ENCODE data around the gene WWOX.
"Not testable (repeated sequence)": the region's sequence is repeated elsewhere in the genome, so short reads cannot be mapped to it uniquely, and the experiment has no call there.

WWOX gene

DNA sequence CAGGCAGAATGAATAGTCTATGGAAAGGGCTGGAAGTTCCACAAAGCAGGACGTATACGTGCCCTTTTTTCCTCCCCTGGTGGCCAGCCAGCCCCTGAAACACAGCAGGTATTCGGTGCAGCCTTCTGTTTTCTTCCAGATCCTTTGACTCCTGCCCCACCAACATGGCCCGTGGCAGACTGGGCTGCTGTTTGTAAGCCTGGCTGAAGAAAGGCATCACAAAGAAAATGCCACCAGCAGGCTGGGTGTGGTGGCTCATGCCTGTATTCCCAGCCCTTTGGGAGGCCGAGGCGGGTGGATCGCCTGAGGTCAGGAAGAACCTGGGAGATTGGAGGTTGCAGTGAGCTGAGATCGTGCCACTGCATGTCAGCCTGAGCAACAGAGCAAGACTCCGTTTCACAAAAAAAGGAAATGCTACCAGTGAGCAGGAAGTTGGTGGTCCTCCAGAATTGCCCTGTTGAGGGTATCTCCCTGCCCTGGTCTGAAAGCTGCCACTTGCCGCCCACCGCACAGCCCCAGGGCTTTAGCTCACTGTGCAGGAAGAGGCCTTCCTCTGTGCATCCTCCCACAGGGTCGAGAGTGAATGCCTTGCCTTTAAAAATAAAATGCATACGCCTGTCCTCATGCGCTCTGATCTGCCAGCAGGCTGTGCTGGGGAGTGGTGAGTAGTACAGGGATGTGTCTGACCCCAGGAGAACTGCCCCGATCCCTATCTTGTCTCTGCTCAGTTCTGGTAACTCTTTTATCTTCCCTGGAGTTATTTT, 913.4 kb downstream of the WWOX start:
- DNase-seq = no peak

DNA sequence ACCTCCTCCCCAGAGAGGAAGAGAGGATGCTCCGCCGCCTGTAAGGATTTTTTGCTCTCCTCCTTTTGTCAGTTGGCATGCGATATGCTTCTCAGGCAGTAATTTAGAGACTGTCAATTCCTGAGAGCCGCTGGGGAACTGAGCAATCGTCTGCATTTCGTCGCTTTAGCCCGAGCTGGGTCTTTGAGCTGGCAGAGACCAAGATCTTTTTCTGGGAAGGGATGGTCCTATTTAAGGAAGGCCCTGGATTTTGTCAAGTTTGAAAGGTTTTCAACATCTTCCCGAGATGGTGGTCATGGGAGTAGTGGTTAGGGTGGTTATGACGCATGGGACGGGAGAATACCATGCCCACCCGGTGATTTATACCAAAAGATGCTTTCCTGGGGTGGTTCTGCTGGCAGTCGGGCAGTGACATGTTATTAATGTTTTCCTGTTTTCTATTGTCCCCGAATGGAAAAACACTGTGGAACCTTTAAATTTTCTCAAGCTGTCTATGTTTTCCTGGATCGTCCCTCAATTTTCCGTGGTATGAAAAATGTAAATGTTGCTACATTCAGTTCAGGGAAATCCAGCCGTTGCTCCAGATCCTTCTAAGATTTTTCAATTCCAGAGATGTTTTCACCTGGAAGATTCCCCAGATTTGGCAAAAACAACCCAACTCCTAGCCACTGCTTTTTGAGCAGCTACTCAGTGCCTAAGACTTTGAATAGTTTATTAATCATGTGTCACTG, 914.6 kb downstream of the WWOX start:
- DNase-seq = no peak

DNA sequence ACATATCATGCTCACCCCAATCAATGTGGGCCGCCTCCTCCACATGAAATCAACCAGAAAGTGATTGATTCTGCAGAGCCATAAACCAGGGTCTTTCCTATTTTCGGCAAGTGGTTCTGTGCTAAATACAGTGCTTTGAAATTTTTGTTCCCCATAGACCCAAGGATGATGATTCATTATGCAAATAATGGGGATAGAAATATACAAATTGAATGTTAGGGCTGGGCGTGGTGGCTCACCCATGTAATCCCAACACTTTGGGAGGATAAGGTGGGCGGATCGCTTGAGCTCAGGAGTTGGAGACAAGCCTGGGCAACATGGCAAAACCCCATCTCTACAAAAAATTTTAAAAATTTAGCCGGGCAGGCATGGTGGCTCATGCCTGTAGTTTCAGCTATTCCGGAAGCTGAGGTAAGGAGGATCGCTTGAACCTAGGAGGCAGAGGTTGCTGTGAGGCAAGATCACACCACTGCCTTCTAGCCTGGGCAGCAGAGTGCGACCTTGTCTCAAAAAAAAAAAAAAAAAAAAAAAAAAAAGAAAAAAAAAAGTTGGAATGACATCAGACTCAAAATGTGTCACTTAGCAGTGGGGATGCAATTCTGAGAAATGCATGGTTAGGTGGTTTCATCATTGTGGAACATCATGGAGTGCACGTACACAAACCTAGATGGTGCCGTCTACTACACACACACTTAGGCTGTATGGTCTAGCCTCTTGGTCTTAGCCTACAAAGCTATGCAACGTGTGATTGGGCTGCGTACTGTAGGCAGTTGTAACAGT, 919.4 kb downstream of the WWOX start:
- DNase-seq = no peak

DNA sequence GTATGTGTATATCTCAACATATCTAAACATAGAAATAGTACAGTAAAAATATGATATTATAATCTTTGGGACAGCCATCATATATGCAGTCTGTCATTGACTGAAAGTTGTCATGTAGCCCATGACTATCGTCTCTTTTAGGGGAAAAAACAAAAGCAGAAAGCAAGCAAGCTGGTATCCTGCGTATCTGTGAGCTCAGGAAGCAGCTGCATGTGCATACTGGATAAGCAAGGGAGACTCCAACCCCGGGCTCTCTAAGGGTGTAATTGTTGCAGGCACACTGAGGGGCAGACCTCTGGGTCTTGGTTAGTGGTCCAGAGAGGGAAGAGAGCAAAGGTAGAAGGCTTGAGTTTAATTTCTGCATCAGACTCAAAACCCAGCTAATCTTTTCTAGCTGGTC, 920.0 kb downstream of the WWOX start:
- DNase-seq = no peak

DNA sequence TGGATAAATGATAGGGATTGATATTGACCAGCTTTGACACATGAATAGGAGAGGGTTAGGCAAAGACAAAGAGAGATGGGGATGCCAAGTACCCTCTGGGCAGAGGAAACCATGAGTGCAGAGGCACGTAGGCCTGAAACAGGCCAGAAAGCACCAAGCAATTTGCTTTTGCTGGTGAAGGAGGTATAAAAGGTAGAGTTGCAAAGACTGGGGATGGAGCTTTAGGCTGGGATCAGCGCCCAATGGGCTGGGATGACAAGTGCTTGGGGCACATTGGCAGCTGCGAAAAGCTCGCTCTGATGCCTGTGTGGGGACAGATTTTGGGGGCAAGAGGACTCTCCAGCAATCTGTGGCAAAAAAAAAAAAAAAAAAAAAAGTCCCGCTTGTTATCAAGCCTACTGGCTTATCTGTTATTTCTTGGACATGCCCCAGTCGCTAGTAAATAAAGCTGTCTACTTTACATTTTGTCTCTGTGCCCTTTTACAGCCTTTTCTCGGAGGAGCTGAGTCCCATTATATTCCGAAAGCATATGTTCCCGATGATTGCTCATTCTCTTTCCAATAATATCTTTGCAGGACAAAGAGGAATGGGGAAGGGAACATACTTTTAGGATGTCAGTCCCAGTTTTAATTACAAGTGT, 922.7 kb downstream of the WWOX start:
- no peak for DNase-seq

DNA sequence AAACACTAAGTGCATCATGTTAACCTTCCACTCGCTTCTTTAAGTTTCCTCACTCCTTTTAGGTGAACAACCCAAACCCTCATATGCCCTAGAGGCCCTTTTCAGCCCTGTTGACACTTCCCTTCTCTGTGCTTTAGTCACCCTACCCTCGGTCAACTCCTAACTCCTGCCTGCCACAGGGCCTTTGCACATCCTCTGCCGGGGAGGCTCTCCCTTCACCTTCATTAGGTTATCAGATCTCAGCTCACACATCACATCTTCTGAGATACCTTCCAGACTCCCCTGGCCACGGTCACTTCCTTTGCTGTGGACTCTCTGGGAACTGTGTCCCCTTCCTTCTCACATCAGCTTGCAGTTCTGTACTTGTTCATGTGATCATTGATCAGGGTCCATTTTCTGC, 926.7 kb downstream of the WWOX start:
- DNase-seq = no peak

DNA sequence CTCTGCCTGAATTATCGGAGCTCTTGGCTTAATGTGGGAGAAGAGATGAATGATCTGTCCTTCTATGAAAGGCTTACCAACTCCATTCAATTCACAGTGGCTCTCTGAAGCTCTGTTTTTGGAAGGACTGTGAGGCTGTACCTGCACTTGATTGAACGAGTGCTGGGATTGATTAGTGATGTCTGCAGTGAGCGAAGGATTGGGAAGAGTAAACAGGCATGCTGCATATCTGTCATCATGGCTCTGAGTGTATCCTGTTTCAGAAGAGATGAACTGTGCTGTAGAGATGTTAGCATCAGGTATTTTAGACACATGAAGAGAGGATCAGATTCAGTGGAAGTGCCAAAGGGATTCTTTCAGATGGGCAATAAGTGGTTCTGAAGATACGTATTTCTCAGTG, 937.1 kb downstream of the WWOX start:
- no peak for DNase-seq

DNA sequence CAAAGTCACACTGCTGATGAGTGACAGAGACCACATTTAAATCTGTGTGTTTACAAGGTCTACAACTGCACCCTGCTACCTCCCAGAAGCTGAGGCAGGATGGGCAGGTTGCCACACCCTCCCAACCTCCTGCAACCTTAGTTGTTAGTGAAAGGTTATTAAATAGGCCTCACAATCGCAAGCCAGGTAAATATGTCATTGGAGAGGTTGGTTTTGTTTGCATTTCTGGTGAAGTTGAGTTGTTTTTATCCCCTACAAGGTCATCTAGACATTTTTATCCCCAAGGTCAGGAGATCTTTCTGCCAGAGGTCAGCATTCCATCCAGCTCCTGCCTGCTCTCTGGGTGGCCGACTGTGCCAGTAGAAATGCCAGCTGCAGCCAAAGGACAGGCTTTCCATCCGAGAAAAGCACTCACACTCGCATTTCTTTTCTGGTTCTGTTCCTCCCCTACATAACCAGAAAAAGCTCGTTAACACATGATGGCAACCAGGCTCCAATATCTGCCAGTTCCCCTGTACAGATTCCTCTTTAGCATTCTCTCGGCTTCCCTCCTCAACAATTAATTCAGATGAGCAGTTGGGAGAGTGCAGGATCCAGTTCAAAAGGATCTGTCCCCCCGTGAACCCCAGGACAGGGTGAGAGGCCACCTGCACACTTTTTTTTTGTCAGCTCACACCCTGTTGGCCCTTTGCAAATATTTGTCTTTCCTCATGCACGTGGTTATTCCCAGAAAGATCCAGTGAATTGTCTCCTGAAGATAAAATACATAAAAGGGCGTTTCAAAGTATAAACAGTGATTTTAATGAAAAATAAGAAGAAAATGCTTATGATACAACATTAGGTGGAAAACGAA, 938.3 kb downstream of the WWOX start:
- DNase-seq = no peak

DNA sequence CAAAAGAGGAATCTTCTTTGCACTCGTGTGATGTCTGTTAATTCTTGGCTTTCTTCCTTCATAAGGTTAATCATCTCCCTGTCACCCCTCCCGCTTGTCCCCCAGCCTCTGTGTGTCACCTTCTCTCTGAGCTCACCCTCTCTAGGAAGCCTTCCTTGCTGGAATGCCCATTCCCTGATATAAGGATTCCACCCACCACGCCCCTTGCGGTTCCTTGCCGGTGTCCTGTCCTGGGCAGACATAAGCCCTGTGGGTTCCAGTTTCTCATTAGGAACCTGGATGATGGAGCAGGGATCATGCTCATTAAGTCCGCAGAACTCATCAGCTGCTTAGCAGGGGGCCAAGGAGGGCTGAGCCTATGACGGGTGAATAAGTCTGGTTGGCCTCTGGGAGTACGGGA, 941.8 kb downstream of the WWOX start:
- DNase-seq = no peak

DNA sequence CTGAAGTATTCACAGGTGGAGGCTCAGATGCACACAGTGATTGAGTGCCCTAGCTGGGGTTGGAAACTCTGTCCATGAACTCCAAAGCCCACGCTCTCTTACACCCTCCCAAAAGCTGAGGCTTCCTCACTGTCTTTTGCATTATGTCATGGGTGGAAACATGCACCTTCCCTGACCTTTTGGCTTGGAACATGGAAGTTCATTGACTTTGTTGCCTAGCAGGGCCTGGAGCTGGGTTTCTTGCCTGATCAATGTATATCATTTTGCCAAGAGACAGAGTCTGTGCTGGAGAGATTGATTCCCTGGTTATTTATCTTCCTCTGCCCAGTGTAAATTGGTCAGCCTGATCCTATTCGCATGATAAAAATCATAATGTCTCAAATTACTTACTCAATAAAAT, 942.7 kb downstream of the WWOX start:
- DNase-seq = no peak

DNA sequence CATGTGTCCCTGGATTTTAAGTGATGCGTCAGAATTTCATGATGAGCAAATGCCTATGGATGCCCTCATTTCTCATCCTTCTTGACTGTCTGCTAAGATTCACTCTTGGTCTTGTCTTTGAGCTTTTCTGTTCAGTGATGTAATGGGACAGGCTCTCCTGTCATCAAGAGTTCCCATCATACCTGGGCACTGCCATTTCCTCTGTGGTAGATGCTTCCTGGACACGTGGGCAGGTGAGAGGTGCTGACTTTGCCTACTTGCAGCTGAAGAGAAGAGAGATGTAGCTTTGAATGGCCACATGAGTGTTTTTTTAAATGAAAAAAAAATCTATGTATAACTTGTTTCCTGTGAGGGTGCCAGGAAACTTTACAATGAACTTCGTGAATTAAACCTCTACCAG, 943.4 kb downstream of the WWOX start:
- peak; percentile 40 for DNase-seq

DNA sequence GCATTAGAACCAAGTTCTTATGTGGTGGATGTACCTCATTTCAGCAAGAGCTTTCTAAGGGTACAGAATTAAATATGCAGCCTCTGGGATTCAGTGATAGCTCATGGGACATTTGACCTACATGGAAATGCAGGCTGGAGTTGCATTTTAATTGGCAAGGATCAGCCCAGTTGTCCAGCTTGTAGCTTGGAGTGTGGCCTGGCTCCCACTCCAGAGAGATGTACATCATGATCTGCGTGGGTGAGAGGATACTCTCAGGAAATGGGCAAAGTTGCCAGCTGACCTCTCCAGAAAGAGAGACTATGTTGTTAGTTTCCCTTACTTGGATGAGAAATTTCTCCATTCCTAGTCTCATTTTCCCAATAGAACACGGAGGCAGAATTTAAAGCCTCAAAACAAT, 945.7 kb downstream of the WWOX start:
- DNase-seq = no peak

DNA sequence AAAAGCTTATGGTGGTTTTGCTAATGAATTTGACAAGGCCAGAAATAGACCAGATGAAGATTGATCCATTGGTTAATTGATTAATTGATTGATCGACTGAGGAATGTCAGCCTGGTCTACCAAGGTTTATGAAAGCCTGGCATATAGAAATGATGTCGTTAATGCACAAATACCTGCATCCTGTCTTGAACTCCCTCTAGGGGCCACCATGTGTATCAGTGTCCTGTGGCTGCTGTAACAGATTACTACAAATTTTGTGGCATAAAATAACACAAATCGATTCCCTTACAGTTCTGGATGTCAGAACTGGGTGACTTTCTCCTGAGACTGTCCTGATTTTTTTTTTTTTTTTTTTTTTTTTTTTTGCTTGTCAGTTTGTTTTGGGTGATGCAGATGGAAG, 947.9 kb downstream of the WWOX start:
- peak; percentile 9 for DNase-seq

DNA sequence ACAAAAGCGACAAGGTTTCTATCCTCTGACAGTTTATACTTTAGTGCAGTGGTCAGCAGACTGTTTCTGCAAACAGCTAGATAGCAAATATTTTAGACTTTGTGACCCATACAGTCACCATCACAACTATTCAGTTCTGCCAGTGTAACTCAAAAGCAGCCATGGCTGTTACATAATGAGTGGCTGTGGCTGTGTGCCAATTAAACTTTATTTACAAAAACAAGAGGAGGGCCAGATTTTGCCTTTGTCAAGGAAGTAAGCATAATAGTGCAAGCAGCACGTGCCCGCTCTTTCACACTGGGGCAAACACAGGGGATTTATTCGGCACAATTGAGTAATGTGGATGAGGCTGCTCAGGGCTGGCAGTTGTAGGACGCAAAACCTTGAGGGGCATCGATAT, 949.6 kb downstream of the WWOX start:
- no peak for DNase-seq

DNA sequence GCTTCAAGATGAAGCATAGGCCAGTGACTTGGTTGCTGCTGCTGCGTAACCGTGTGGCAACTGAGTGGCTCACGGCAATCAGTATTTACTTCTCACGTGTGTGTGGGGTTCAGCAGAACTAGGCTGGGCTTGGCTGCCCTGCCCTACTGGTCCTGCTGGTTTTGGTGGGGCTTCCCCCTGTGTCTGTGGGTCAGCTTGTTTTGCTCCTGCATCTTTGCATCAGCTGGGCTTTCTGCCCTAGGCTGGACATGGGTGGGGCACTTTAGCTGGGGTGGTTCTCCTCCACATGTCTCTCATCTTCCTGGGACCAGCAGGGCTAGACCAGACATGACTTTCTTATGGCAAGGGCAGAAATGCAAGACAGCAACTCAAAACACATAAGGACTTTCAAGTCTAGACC, 950.6 kb downstream of the WWOX start:
- DNase-seq = no peak

DNA sequence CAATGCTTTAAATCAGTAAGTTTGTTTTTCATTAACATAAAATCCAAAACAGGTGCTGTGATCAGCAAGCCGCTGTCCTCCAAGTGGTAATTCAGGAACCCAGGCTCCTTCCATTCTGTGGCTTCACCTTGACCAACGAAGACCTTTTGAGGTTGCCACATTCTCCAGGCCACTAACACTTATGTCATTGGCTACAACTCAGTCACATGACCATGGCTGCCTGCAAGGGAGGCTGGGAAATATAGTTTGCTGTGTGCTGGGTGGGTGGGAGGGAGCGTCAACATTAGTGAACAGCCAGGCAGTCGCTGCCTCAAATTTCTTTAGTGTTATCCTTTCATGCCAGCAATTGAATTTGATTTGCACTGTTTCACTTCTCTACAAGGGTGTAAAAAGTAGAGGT, 951.9 kb downstream of the WWOX start:
- no peak for DNase-seq

DNA sequence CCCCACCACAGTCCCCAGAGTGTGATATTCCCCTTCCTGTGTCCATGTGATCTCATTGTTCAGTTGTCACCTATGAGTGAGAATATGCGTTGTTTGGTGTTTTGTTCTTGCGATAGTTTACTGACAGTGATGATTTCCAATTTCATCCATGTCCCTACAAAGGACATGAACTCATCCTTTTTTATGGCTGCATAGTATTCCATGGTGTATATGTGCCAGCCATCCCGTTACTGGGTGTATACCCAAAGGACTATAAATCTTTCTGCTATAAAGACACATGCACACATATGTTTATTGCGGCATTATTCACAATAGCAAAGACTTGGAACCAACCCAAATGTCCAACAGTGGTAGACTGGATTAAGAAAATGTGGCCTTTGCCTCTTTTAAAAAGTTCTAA, 952.7 kb downstream of the WWOX start:
- DNase-seq = not testable (repeated sequence)

DNA sequence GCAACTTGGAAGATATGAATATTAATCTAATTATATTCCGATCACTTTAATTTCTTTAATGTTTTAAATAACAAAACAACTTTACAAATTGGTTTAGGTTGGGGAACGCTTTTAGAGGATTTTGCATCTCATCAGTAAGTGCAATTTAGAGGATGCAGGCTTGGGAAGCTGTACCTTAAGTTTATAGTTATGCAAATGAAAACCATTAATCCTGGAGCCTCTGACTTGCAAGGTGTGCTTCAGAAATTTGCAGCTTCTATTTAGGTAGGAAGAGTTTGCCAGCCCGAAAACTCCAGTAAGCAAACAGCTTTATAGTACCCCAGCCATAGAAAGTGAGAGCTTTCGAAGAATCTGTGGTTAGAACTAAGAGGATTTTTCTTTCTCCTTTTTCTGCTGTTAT, 954.1 kb downstream of the WWOX start:
- no peak for DNase-seq

DNA sequence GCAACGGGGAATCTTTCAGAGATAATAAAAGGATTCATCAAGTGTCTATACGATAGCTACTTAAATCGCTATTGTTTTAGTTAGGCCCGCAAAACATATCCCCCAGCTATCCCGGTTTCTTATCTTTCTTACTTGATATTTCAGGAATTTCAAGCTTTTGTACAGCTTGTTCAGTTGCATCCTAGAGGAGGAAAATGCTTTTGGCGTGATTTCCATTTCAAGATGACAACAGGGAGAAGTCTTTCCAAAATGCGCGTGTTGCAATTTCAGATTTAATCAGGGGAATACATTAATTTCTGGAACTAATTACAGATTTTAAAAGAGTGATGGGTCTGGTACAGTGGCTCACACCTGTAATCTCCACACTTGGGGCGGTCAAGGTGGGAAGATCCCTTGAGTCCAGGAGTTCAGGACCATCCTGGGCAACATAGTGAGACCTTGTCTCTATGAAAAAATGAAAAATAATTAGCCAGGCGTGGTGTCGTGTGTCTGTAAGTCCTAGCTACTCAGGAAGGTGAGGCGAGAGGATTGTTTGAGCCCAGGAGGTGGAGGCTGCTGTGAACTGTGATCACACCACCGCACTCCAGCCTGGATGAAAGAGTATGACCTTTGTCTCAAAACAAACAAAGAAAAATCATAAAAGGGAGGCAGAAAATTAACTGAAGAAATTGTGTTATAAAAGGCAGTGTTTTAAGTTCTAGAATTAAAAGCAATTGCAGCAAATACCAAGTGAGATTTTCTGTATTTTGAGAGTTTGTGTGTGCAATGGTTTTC, 954.9 kb downstream of the WWOX start:
- DNase-seq = no peak

DNA sequence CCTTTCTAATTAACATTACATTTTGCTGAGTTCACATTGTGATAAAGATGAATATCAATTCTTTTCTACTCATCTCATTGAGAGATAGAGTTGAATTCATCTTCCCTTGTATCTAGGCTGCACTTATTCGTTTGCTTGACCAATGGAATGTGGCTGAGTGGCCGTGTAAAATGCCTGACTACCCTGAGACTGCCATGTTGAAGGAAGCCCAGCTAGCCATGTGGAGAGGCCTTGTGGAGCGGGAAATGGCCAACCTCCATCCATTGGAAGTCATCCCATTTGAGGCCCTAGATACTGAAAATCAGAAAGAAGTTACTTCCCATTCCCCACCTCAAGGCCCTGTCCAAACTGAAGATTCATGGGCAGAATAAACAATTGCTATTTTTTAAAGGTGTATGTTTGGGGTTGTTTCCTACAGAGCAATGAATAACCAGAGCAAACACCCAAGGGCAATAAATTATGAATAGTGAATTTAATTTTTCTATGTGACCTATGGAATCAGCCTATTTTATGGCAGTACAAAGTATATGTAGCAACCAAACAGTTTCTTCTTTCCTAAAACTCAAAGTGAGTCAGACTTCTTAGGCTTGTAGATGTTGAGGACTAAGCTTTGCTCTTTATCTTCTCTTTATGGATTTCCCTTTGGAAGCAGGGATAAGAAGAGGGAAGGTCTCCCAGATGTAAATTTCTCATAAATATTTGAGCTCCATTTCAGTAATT, 956.0 kb downstream of the WWOX start:
- no peak for DNase-seq

DNA sequence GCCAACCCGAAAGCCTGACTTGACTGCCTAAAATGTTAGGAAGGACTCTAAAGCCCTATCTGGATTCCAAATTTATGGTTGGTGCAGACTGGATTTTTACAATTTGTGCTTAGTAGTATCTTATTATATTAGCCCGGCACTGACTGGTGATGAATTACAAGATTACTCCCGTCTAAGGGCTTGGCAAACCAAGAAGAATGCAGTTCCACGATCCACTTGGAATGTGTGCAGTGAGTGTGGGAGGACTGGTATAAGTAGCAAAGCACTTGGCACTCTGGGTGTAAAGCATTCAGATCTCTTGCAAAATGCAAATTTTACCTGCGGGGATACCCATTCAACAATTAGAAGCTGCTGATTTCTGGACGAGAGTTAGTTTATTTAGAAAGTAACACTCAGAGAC, 961.7 kb downstream of the WWOX start:
- DNase-seq = no peak

Measured in CD4-positive, alpha-beta T cell treated with Interleukin-6 for 4 hours (primary cell).